ENCODE data around the gene MGAT5. TPM values are rescaled to one million over a fixed set of nuclear protein-coding genes. Genes with fewer than 3 reads are reported as not detected.

Gene MGAT5
- polyA plus RNA-seq, 3 donors from 2014 or later: 2.2 to 7.3 (median 4.0) TPM

- H3K27ac Mint-ChIP-seq: no peak overlapping the region
Measured at GRCh38 chr2:134327367-134327766, 73.5 kb downstream of the MGAT5 start.

GRCh38 chr2:134331081-134331480 is 77.2 kb downstream of the MGAT5 start:
- Mint-ChIP-seq H3K36me3 (peaks cover 6 to 19% (median 17%) of the 10 kb centered on the region in 3 donors), H3K27me3 (ENCODE audit: low read depth in 3 of 3) (peaks cover 0 to 1% (median 0%) of the 10 kb centered on the region in 3 donors), H3K4me1 (peaks cover 6 to 14% of the 10 kb centered on the region in 2 donors), H3K27ac (no peak overlapping the region), H3K9me3 (peaks cover 0 to 6% (median under 1%) of the 10 kb centered on the region in 6 donors), H3K4me3 (no peak overlapping the region)
- no peak for DNase-seq

More at GRCh38 chr2:134327367-134327766, 73.5 kb downstream of the MGAT5 start:
- Mint-ChIP-seq H3K36me3 (peaks cover 6 to 19% (median 17%) of the 10 kb centered on the region in 3 donors), H3K27me3 (ENCODE audit: low read depth in 3 of 3) (peaks cover 0 to 1% (median 0%) of the 10 kb centered on the region in 3 donors), H3K4me1 (peaks cover 28 to 51% of the 10 kb centered on the region in 2 donors), H3K4me3 (no peak overlapping the region), H3K9me3 (peaks cover 0 to 6% (median under 1%) of the 10 kb centered on the region in 6 donors)
- no peak for DNase-seq

- Mint-ChIP-seq H3K27me3 (ENCODE audit: low read depth in 3 of 3) (no peaks in the 10 kb centered on the region), H3K27ac (no peak overlapping the region), H3K4me1 (no peaks in the 10 kb centered on the region), H3K4me3 (no peak overlapping the region), H3K9me3 (peaks cover 0 to 6% (median under 1%) of the 10 kb centered on the region in 6 donors), H3K36me3 (peaks cover 10 to 31% (median 10%) of the 10 kb centered on the region in 3 donors)
- no peak for DNase-seq
Measured at GRCh38 chr2:134333646-134334189, 79.8 kb downstream of the MGAT5 start.

DNA sequence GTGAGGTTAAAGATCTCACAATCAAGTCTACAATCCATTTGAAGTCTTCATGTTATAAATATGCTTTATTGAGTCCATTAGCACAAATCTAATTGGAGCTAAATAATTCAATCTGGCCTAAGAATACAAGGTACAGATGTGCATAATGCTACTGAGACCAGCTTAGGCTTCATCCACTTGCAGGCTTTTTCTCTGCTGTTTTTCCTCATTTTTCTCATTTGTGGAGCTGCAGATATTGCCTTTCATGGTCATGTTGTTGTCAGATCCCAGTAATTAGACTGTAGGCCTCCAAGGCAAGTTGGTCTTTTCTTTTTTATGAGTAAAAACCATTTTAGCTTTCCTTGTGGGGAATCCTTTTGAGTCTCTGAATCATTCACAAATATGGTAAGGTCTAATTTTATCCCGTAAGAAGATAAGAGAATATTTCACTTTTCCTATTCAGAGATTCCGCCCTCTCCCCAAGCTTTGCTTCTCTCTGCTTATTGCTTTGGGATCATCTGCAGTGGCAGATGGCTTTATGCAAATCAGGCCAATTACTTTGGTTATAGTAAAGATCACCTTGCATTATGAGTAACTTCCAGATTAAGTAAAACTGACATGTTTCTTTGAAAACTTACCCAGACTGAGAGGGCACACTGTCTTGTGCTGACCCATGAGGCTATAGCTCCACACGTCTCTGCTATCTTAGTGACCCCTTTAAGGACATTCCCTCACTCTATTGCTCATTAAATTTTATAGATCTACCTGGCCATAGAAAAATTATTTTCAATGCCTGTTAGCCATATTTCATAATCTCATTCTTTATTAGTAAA is 80.9 kb downstream of the MGAT5 start:
- Mint-ChIP-seq H3K27me3 (ENCODE audit: low read depth in 3 of 3) (no peaks in the 10 kb centered on the region), H3K36me3 (peaks cover 10 to 36% (median 11%) of the 10 kb centered on the region in 3 donors), H3K4me3 (no peak overlapping the region), H3K4me1 (no peaks in the 10 kb centered on the region), H3K27ac (no peak overlapping the region), H3K9me3 (peaks cover 0 to 6% (median under 1%) of the 10 kb centered on the region in 6 donors)
- DNase-seq: no peak

GRCh38 chr2:134335601-134336000 is 81.7 kb downstream of the MGAT5 start:
- Mint-ChIP-seq H3K27ac (no peak overlapping the region), H3K9me3 (peaks cover 0 to 6% (median under 1%) of the 10 kb centered on the region in 6 donors), H3K4me1 (no peaks in the 10 kb centered on the region), H3K27me3 (ENCODE audit: low read depth in 3 of 3) (no peaks in the 10 kb centered on the region), H3K4me3 (no peak overlapping the region), H3K36me3 (peaks cover 10 to 36% (median 12%) of the 10 kb centered on the region in 3 donors)
- DNase-seq: no peak

GRCh38 chr2:134336352-134336751 is 82.5 kb downstream of the MGAT5 start:
- peaks cover 9 to 34% (median 11%) of the 10 kb centered on the region in 3 donors for H3K36me3 Mint-ChIP-seq
- H3K27me3 Mint-ChIP-seq (ENCODE audit: low read depth in 3 of 3): no peaks in the 10 kb centered on the region
- H3K4me3 Mint-ChIP-seq: no peak overlapping the region
- H3K4me1 Mint-ChIP-seq: no peaks in the 10 kb centered on the region
- peaks cover 0 to 4% (median under 1%) of the 10 kb centered on the region in 6 donors for H3K9me3 Mint-ChIP-seq
- no peak for DNase-seq
- H3K27ac Mint-ChIP-seq: no peak overlapping the region

DNA sequence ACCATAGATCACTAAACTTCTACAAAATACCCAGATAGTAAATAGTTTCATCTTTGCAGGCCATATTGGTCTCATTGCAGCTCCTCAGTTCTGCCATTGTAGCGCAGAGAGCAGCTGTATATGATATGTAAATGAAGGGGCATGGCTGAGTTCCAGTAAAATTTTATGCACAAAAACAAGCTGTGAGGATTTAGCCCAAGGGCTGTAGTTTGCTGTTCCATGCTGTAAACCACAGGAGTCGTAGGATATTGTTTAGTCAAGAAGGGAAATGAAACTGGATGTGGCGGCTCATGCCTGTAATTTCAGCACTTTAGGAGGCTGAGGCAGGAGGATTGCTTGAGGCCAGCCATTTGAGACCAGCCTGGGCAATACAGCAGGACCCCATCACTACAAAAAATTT is 83.0 kb downstream of the MGAT5 start:
- Mint-ChIP-seq H3K4me1 (no peaks in the 10 kb centered on the region), H3K27ac (no peak overlapping the region), H3K4me3 (no peak overlapping the region), H3K36me3 (peaks cover 6 to 29% (median 10%) of the 10 kb centered on the region in 3 donors), H3K9me3 (no peaks in the 10 kb centered on the region), H3K27me3 (ENCODE audit: low read depth in 3 of 3) (no peaks in the 10 kb centered on the region)
- no peak for DNase-seq

- Mint-ChIP-seq H3K27ac (no peak overlapping the region), H3K4me3 (no peak overlapping the region), H3K27me3 (ENCODE audit: low read depth in 3 of 3) (no peaks in the 10 kb centered on the region), H3K9me3 (no peaks in the 10 kb centered on the region), H3K36me3 (peaks cover 6 to 29% (median 12%) of the 10 kb centered on the region in 3 donors), H3K4me1 (no peaks in the 10 kb centered on the region)
- no peak for DNase-seq
Measured at GRCh38 chr2:134337631-134338030, 83.8 kb downstream of the MGAT5 start.

DNA sequence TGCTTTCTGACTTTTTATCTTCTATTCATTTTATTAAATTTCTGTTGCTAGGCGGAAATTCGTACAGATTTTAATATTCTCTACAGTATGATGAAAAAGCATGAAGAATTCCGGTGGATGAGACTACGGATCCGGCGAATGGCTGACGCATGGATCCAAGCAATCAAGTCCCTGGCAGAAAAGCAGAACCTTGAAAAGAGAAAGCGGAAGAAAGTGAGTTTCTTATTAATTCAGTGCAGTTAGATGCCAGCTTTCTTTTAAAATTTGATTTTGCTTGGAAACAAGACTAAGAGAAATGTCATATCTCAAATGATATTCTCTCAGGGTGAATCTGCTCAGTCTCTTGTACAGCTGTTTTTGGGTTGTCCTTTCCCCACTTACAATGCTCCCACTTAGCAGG is 84.3 kb downstream of the MGAT5 start:
- no peak overlapping the region for H3K27ac Mint-ChIP-seq
- peaks cover 6 to 34% (median 17%) of the 10 kb centered on the region in 3 donors for H3K36me3 Mint-ChIP-seq
- no peak for DNase-seq
- H3K4me3 Mint-ChIP-seq: no peak overlapping the region
- H3K27me3 Mint-ChIP-seq (ENCODE audit: low read depth in 3 of 3): no peaks in the 10 kb centered on the region
- no peaks in the 10 kb centered on the region for H3K4me1 Mint-ChIP-seq
- no peaks in the 10 kb centered on the region for H3K9me3 Mint-ChIP-seq

DNA sequence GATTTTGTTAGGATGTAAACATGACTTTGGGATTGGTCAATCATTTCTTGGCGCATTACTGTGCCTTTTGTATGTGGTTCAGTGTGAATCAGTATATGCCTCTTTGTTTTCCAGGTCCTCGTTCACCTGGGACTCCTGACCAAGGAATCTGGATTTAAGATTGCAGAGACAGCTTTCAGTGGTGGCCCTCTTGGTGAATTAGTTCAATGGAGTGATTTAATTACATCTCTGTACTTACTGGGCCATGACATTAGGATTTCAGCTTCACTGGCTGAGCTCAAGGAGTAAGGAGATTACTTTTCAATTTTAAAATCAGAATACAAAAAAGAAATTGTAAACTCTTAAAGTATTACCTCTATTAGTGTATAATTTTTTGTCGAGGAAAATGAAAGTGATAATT is 87.6 kb downstream of the MGAT5 start:
- Mint-ChIP-seq H3K36me3 (peaks cover 16 to 48% (median 28%) of the 10 kb centered on the region in 3 donors), H3K27me3 (ENCODE audit: low read depth in 3 of 3) (no peaks in the 10 kb centered on the region), H3K27ac (no peak overlapping the region), H3K4me3 (no peak overlapping the region), H3K9me3 (no peaks in the 10 kb centered on the region), H3K4me1 (no peaks in the 10 kb centered on the region)
- DNase-seq: no peak

GRCh38 chr2:134344954-134345697 is 91.3 kb downstream of the MGAT5 start:
- no peaks in the 10 kb centered on the region for H3K27me3 Mint-ChIP-seq (ENCODE audit: low read depth in 3 of 3)
- peaks cover 0 to 9% of the 10 kb centered on the region in 2 donors for H3K4me1 Mint-ChIP-seq
- H3K36me3 Mint-ChIP-seq: peaks cover 21 to 30% (median 28%) of the 10 kb centered on the region in 3 donors
- no peak for DNase-seq
- H3K4me3 Mint-ChIP-seq: no peak overlapping the region
- no peak overlapping the region for H3K27ac Mint-ChIP-seq
- H3K9me3 Mint-ChIP-seq: no peaks in the 10 kb centered on the region

DNA sequence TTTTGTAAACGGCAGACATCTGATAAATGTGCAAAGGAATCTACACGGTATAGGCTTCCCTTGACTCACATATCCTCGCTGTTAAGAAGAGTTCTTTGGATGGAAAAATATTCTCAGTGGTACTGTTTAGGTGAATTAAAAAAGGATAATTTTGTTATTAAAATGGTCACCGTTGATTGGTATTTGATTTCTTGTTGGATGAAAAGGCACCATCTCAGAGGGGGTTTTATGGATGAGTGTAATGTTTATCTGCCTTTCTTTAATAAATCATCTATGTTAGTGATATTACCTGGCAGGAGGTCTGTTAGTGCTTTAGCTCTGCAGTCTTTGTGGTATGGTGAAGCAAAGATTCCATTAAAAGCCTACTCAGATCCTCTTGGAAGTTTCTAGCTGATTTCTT is 92.3 kb downstream of the MGAT5 start:
- Mint-ChIP-seq H3K27ac (no peak overlapping the region), H3K36me3 (peaks cover 26 to 38% (median 29%) of the 10 kb centered on the region in 3 donors), H3K9me3 (no peaks in the 10 kb centered on the region), H3K4me3 (no peak overlapping the region), H3K4me1 (peaks cover 0 to 9% of the 10 kb centered on the region in 2 donors), H3K27me3 (ENCODE audit: low read depth in 3 of 3) (no peaks in the 10 kb centered on the region)
- DNase-seq: no peak

GRCh38 chr2:134347756-134348155 is 93.9 kb downstream of the MGAT5 start:
- H3K36me3 Mint-ChIP-seq: peaks cover 29 to 48% (median 34%) of the 10 kb centered on the region in 3 donors
- H3K4me3 Mint-ChIP-seq: no peak overlapping the region
- no peak for DNase-seq
- H3K27me3 Mint-ChIP-seq (ENCODE audit: low read depth in 3 of 3): no peaks in the 10 kb centered on the region
- peaks cover 0 to 9% of the 10 kb centered on the region in 2 donors for H3K4me1 Mint-ChIP-seq
- H3K9me3 Mint-ChIP-seq: no peaks in the 10 kb centered on the region
- no peak overlapping the region for H3K27ac Mint-ChIP-seq

DNA sequence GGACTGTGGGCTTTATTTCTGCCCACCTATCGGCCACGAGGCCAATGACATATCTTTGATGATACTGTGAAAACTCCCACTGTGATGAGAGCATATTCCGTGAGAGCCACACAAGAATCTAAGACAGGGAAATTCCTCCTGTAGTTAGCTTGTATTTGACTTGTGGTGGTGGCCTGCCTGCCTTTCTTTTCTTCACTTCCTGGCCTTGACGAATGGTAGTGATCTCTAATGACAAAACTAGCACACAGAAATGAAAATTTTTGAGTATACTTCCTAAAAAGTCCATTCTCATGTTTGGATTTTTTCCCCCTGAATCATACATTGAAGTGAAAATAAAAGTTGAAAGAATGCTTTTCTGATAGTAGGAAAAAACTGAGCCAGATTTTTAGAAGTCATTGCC is 94.4 kb downstream of the MGAT5 start:
- Mint-ChIP-seq H3K27me3 (ENCODE audit: low read depth in 3 of 3) (no peaks in the 10 kb centered on the region), H3K9me3 (no peaks in the 10 kb centered on the region), H3K4me3 (no peak overlapping the region), H3K27ac (no peak overlapping the region), H3K36me3 (peaks cover 29 to 44% (median 34%) of the 10 kb centered on the region in 3 donors), H3K4me1 (peaks cover 0 to 9% of the 10 kb centered on the region in 2 donors)
- DNase-seq: no peak

Measured in immature natural killer cell (primary cell).